IMR-90 (cell line): ENCODE measurements around the gene NTPCR. TPM values are rescaled to one million over a fixed set of nuclear protein-coding genes. Genes with fewer than 3 reads are reported as not detected.

Experiments
- ATAC-seq: fragments of 200-7000 bp; cut with Tn5 transposase; 2 replicates; pipeline ENCODE4 v1.9.1; 2020; ENCODE audit warnings: low read depth, mild to moderate bottlenecking, moderate library complexity
- BruUV-seq: library from RNA; stranded (reverse); fragments of 400-500 nt; replicated peaks from 2 replicates; lab custom pipeline; 2021; lab: Mats Ljungman, UMichigan
- CTCF ChIA-PET: fragments of 300-600 bp; formaldehyde crosslinking; extraction: SDS; loops from one replicate; lab custom pipeline; 2021; ENCODE audit warnings: antibody characterized with exemption; lab: Yijun Ruan, JAX
- POLR2A ChIA-PET: fragments of 300-600 bp; sonication (Branson Sonifier 250); formaldehyde crosslinking; loops from one replicate; lab custom pipeline; 2022; ENCODE audit warnings: antibody characterized with exemption; ENCODE audit not compliant: unreplicated experiment; lab: Charles Lee
- DNase-seq: peaks from one replicate; pipeline ENCODE4 v3.0.0; 2013
- H2AFZ ChIP-seq: replicated peaks from 2 replicates; pipeline ENCODE3; 2013; ENCODE audit warnings: low read length, mild to moderate bottlenecking; ENCODE audit not compliant: poor library complexity
- H2AK5ac ChIP-seq: 2 replicates; pipeline ENCODE4 v1.6.1; 2013; ENCODE audit warnings: low read depth, low read length, inconsistent platforms
- H2AK9ac ChIP-seq: replicated peaks from 2 replicates; pipeline ENCODE3; 2013; ENCODE audit warnings: mild to moderate bottlenecking, low read depth, low read length, moderate library complexity; ENCODE audit not compliant: poor library complexity
- H2BK120ac ChIP-seq: 2 replicates; pipeline ENCODE4 v1.6.1; 2013; ENCODE audit warnings: low read depth, low read length, inconsistent platforms
- H2BK15ac ChIP-seq: 3 replicates; pipeline ENCODE4 v1.6.1; 2013; ENCODE audit warnings: low read depth, low read length, inconsistent platforms
- H2BK20ac ChIP-seq: 2 replicates; pipeline ENCODE4 v1.6.1; 2013; ENCODE audit warnings: low read depth, mild to moderate bottlenecking, inconsistent platforms, low read length, moderate library complexity
- H2BK5ac ChIP-seq: 2 replicates; pipeline ENCODE4 v1.6.1; 2013; ENCODE audit warnings: mild to moderate bottlenecking, low read depth, low read length, inconsistent platforms; ENCODE audit not compliant: poor library complexity, severe bottlenecking
- H3K14ac ChIP-seq: replicated peaks from 2 replicates; pipeline ENCODE4 v1.6.1; 2013; ENCODE audit warnings: low read depth, low read length, inconsistent platforms
- H3K18ac ChIP-seq: 2 replicates; pipeline ENCODE4 v1.6.1; 2013; ENCODE audit warnings: low read depth, low read length, control low read depth
- H3K23ac ChIP-seq: 2 replicates; pipeline ENCODE4 v1.6.1; 2013; ENCODE audit warnings: low read depth, low read length, inconsistent platforms
- H3K27ac ChIP-seq: 2 replicates; pipeline ENCODE4 v1.5.1; 2013; ENCODE audit warnings: mild to moderate bottlenecking, control low read depth, low read length; ENCODE audit not compliant: insufficient read depth
- H3K27me3 ChIP-seq: 2 replicates; pipeline ENCODE4 v1.6.1; 2013; ENCODE audit warnings: low read length; ENCODE audit not compliant: control insufficient read depth, insufficient read depth
- H3K36me3 ChIP-seq: 2 replicates; pipeline ENCODE4 v1.6.1; 2013; ENCODE audit warnings: low read length, mixed read lengths; ENCODE audit not compliant: control insufficient read depth, insufficient read depth
- H3K4ac ChIP-seq: 2 replicates; pipeline ENCODE4 v1.6.1; 2013; ENCODE audit warnings: low read depth, low read length, inconsistent platforms
- H3K4me1 ChIP-seq: 2 replicates; pipeline ENCODE4 v1.6.1; 2013; ENCODE audit warnings: low read length, mixed read lengths; ENCODE audit not compliant: control insufficient read depth, insufficient read depth
- H3K4me2 ChIP-seq: 2 replicates; pipeline ENCODE4 v1.6.1; 2013; ENCODE audit warnings: low read depth, mild to moderate bottlenecking, control low read depth, low read length, moderate library complexity
- H3K4me3 ChIP-seq: 2 replicates; pipeline ENCODE4 v1.5.1; 2013; ENCODE audit warnings: low read depth, mild to moderate bottlenecking, control low read depth, low read length, moderate library complexity; ENCODE audit not compliant: insufficient read depth
- H3K56ac ChIP-seq: 2 replicates; pipeline ENCODE4 v1.6.1; 2013; ENCODE audit warnings: low read length, inconsistent platforms; ENCODE audit not compliant: insufficient read depth; ENCODE audit errors: extremely low read depth
- H3K79me1 ChIP-seq, 2 experiments: 2 replicates each; pipeline ENCODE4 v1.6.1; 2013; ENCODE audit warnings: low read length in 2 of 2, inconsistent platforms in 1 of 2, low read depth in 1 of 2
- H3K9ac ChIP-seq: 2 replicates; pipeline ENCODE4 v1.6.1; 2013; ENCODE audit warnings: low read depth, low read length, control low read depth
- H3K9me1 ChIP-seq: 2 replicates; pipeline ENCODE4 v1.6.1; 2013; ENCODE audit warnings: low read length, inconsistent platforms; ENCODE audit not compliant: insufficient read depth
- H3K9me3 ChIP-seq: 2 replicates; pipeline ENCODE4 v1.6.1; 2013; ENCODE audit warnings: low read length; ENCODE audit not compliant: control insufficient read depth, insufficient read depth
- H4K20me1 ChIP-seq: 2 replicates; pipeline ENCODE4 v1.6.1; 2013; ENCODE audit warnings: low read length, inconsistent platforms; ENCODE audit not compliant: insufficient read depth
- H4K5ac ChIP-seq: 2 replicates; pipeline ENCODE4 v1.6.1; 2013; ENCODE audit warnings: mild to moderate bottlenecking, low read depth, low read length, control low read depth
- H4K8ac ChIP-seq, 2 experiments: 2 replicates each; pipeline ENCODE4 v1.6.1; 2013; ENCODE audit warnings: low read depth in 2 of 2, low read length in 2 of 2, control low read depth in 1 of 2, inconsistent platforms in 1 of 2
- H4K91ac ChIP-seq: 2 replicates; pipeline ENCODE4 v1.6.1; 2013; ENCODE audit warnings: low read depth, low read length, inconsistent platforms; ENCODE audit not compliant: insufficient read depth
- BHLHE40 ChIP-seq: fragments of 150-350 bp; IDR thresholded peaks from 2 replicates; pipeline ENCODE4 v1.6.1; 2016; ENCODE audit warnings: mild to moderate bottlenecking, low read depth, low read length
- CEBPB ChIP-seq: IDR thresholded peaks from 2 replicates; pipeline ENCODE4 v1.6.1; 2012; ENCODE audit warnings: low read depth, low read length, improper control_type of control experiment
- RFX5 ChIP-seq: IDR thresholded peaks from 2 replicates; pipeline ENCODE4 v1.8.0; 2012; ENCODE audit warnings: low read depth, mild to moderate bottlenecking, low read length, moderate library complexity
- WGBS, 2 experiments: methylation state at CpG; one replicate each; pipeline versions ENCODE4 v1.1.5 to v1.1.7; 2013; ENCODE audit warnings: missing lambda C conversion rate in 2 of 2; ENCODE audit not compliant: insufficient read length in 1 of 2; ENCODE audit errors: extremely low coverage in 2 of 2; 5-methylcytosine and 5-hydroxymethylcytosine counted together
- dilution Hi-C: fragments of 300-500 bp; cut with HindIII; formaldehyde crosslinking; loops from one replicate; pipeline ENCODE4 v1.14.3; 2018; ENCODE audit warnings: low sequenced_read_pairs; ENCODE audit not compliant: unreplicated experiment
- in situ Hi-C: fragments of 300-500 bp; cut with MboI; formaldehyde crosslinking; loops from 3 replicates; pipeline ENCODE4 v1.14.3; 2019; ENCODE audit warnings: low sequenced_read_pairs, inconsistent platforms, mixed read lengths
- intact Hi-C: fragments of 100-400 bp; cut with micrococcal nuclease; formaldehyde crosslinking; loops from 2 replicates; pipeline ENCODE4 v1.10.0; 2022
- polyA plus RNA-seq, 3 experiments: library from polyadenylated mRNA; depleted of rRNA; stranded (reverse); fragments of >200 nt; gene quantifications; 2 replicates each; pipeline ENCODE4 v1.2.3, GENCODE V29; 2012; ENCODE audit warnings: low replicate concordance in 1 of 3
- total RNA-seq: library from RNA; depleted of rRNA; stranded (reverse); fragments of >200 nt; gene quantifications from 2 replicates; pipeline ENCODE4 v1.2.3, GENCODE V29; 2012
- TF ChIP-seq, protein P1 (sequence below): fragments of 150-350 bp; IDR thresholded peaks from 2 replicates; pipeline ENCODE4 v1.6.1; 2016; ENCODE audit warnings: low read depth, mild to moderate bottlenecking, low read length, moderate library complexity, borderline replicate concordance

Gene NTPCR
- total and polyA plus RNA-seq, 2 of the 4 experiments (the other 2 are of a cell fraction) = 13.3 to 16.5 TPM

DNA sequence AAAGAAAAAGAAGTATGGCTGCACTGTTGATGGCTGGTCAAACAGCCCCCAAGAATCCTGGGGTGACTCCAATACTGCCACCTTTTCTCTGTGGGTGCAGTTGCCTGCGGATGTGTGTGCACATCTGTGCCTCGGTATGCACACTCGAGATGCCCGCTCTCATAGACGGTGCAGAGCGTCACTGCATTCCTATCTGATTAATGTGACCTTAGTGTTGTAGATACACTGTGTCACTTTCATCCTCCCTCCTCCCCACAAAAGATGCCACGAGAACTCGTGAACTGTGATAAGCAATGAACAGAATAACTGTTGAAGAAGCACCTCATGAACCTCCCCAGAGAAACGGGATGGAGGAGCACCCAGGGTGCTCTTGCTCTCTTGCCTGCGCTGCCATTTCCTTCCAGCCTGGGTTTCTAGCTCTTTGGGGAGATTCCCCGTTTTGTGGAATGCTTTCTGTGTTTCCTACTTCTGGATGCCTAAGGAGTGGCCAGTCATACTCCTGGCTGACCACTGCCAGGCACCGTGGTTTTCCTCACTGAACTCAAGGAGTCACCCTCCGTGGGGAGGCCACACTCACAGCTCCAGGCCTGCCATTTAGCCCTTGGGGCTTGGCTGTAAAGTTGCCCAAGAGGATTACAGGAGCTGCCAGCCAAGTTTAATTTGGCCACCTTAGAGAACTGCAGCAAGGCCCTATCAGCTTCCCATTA lies 32.0 kb downstream of the NTPCR start:
- Histone ChIP-seq H2AK5ac (no peak overlapping the region), H4K8ac (peak overlapping the region in 1 of 2 experiments; percentile 10; a peak in 1 of 4 replicates), H3K9me1 (peaks cover 12% of the 10 kb centered on the region), H3K9me3 (no peaks in the 10 kb centered on the region), H3K4me1 (peaks cover 11% of the 10 kb centered on the region; the same call in 1 of the 2 replicates), H2BK120ac (no peak overlapping the region), H4K91ac (no peak overlapping the region), H2BK5ac (no peak overlapping the region), H4K5ac (no peak overlapping the region; the same call in 1 of the 2 replicates), H3K14ac (peak overlapping the region; percentile 51), H3K4ac (no peak overlapping the region), H4K20me1 (no peaks in the 10 kb centered on the region), H3K27me3 (no peaks in the 10 kb centered on the region), H3K79me1 (no peaks in the 10 kb centered on the region), H3K36me3 (peaks cover 20% of the 10 kb centered on the region; the same call in 1 of the 2 replicates), H3K9ac (no peak overlapping the region), H3K4me3 (no peak overlapping the region), H3K27ac (no peak overlapping the region), H2AK9ac (no peak overlapping the region), H3K56ac (no peak overlapping the region), H2BK20ac (peak overlapping the region; percentile 47), H2BK15ac (no peak overlapping the region), H3K18ac (no peak overlapping the region), H3K4me2 (no peak overlapping the region), H2AFZ (peak overlapping the region; percentile 16), H3K23ac (no peak overlapping the region)
- peak; percentile 11; the same call in 1 of the 2 replicates for ATAC-seq
- intact Hi-C loops = no loop called here
- TF ChIP-seq, protein P1, sequence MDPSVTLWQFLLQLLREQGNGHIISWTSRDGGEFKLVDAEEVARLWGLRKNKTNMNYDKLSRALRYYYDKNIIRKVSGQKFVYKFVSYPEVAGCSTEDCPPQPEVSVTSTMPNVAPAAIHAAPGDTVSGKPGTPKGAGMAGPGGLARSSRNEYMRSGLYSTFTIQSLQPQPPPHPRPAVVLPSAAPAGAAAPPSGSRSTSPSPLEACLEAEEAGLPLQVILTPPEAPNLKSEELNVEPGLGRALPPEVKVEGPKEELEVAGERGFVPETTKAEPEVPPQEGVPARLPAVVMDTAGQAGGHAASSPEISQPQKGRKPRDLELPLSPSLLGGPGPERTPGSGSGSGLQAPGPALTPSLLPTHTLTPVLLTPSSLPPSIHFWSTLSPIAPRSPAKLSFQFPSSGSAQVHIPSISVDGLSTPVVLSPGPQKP = no peak
- no peak for TF ChIP-seq CEBPB
- TF ChIP-seq RFX5 = no peak
- no peak for TF ChIP-seq BHLHE40
- dilution Hi-C loops = no loop called here
- DNase-seq = peak; percentile 58
- ChIA-PET CTCF (interaction anchor here (0.6 kb wide), 1 partner anchor 1085 kb away, joined by 3 read pairs; no protein-coding TSS in a partner anchor), POLR2A (no interaction called here)
- in situ Hi-C loops = no loop called here
- 68% methylated on average over 3 of the region's 13 CpGs; no CpG with 5 or more reads in 1 of the 2 experiments for WGBS, 2 experiments
- BruUV-seq = no TSS peak
